ENCODE results near the gene KRTAP6-3.

DNA sequence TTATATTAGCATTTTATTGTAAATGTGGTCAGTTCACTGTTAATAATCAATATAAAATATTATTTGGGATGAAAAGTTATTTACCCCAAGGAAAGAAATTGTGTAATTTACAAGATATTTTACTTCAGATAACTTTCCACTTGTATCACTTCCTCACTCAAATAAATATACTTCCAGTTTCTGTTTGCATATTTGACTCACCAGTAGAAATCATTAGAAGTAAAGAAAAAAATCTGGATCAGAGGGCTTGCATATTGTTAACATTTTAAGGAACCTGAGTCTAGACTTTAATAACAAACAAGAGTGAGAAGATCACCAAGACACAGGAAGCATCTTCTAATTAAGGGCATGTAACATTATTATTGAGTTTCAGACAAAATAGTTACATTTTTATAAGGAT is 27.8 kb downstream of the KRTAP6-3 start:
- TF ChIP-seq ZNF274 (IDR thresholded peaks at IDR 0.05; ENCODE audit: low read depth, low read length) (no peak), YY1 (IDR thresholded peaks at IDR 0.05; ENCODE audit: insufficient read depth, insufficient read length) (no peak), SUZ12 (IDR thresholded peaks at IDR 0.05; ENCODE audit: extremely low read depth, insufficient read depth, insufficient read length) (no peak)
